H1 (cell line): ENCODE data around the gene ACSM2A.
"Not testable (repeated sequence)": the region's sequence is repeated elsewhere in the genome, so short reads cannot be mapped to it uniquely, and the experiment has no call there.

Source experiments
- CHD2 ChIP-seq: IDR thresholded peaks from 2 replicates; pipeline ENCODE4 v1.6.1; 2012; ENCODE audit warnings: low read length, improper control_type of control experiment
- EGR1 ChIP-seq: IDR thresholded peaks from 2 replicates; pipeline ENCODE4 v1.6.1; 2011; ENCODE audit warnings: low read depth, low read length, borderline replicate concordance
- JUND ChIP-seq: IDR thresholded peaks from 2 replicates; pipeline ENCODE4 v1.6.1; 2011; ENCODE audit warnings: mild to moderate bottlenecking, improper control_type of control experiment, low read length
- POLR2A ChIP-seq, 2 experiments: IDR thresholded peaks; 1 replicate in 1 of 2; 2 replicates in 1 of 2; pipeline ENCODE4 v1.6.1; 2011; ENCODE audit warnings: low read depth in 2 of 2, low read length in 2 of 2, mild to moderate bottlenecking in 2 of 2; ENCODE audit errors: control extremely low read depth in 1 of 2
- RXRA ChIP-seq: IDR thresholded peaks from 2 replicates; pipeline ENCODE4 v1.6.1; 2011; ENCODE audit warnings: low read depth, mild to moderate bottlenecking, low read length, moderate library complexity; ENCODE audit not compliant: insufficient read depth
- TAF1 ChIP-seq: IDR thresholded peaks from 2 replicates; pipeline ENCODE4 v1.6.1; 2011; ENCODE audit warnings: mild to moderate bottlenecking, low read depth, low read length
- TBP ChIP-seq: IDR thresholded peaks from 2 replicates; pipeline ENCODE4 v1.6.1; 2011; ENCODE audit warnings: low read depth, low read length, improper control_type of control experiment
- TF ChIP-seq, protein P1 (sequence below), 3 experiments: IDR thresholded peaks; 1 replicate in 2 of 3; 2 replicates in 1 of 3; pipeline versions ENCODE4 v1.5.1 to v1.6.1; 2011; ENCODE audit warnings: low read length in 3 of 3, mild to moderate bottlenecking in 3 of 3, inconsistent platforms in 2 of 3, low read depth in 1 of 3, moderate library complexity in 1 of 3; ENCODE audit not compliant: insufficient read depth in 1 of 3; ENCODE audit errors: control extremely low read depth in 1 of 3

GRCh38 chr16:20532284-20532792, 81.0 kb downstream of the ACSM2A start:
- TF ChIP-seq, protein P1, sequence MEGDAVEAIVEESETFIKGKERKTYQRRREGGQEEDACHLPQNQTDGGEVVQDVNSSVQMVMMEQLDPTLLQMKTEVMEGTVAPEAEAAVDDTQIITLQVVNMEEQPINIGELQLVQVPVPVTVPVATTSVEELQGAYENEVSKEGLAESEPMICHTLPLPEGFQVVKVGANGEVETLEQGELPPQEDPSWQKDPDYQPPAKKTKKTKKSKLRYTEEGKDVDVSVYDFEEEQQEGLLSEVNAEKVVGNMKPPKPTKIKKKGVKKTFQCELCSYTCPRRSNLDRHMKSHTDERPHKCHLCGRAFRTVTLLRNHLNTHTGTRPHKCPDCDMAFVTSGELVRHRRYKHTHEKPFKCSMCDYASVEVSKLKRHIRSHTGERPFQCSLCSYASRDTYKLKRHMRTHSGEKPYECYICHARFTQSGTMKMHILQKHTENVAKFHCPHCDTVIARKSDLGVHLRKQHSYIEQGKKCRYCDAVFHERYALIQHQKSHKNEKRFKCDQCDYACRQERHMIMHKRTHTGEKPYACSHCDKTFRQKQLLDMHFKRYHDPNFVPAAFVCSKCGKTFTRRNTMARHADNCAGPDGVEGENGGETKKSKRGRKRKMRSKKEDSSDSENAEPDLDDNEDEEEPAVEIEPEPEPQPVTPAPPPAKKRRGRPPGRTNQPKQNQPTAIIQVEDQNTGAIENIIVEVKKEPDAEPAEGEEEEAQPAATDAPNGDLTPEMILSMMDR (IDR thresholded peaks at IDR 0.05; ENCODE audit: control extremely low read depth in 1 of 3, insufficient read depth in 1 of 3, low read depth in 1 of 3, low read length in 3 of 3): not testable (repeated sequence)
- TF ChIP-seq CHD2; POLR2A (IDR thresholded peaks at IDR 0.05; ENCODE audit: control extremely low read depth in 1 of 2, low read depth in 2 of 2, low read length in 2 of 2); EGR1; RXRA; TAF1; JUND; TBP: not testable (repeated sequence)
